Measurements from ENCODE around the gene PAK5. TPM values are rescaled to one million over a fixed set of nuclear protein-coding genes. Genes with fewer than 3 reads are reported as not detected.
A peak's percentile ranks its signal among the peaks of the same experiment; 100 is the strongest.

The PAK5 gene
- total and polyA plus RNA-seq, 2 donors (not counting 1 experiment from before 2014, with no cell fraction given), result not detected

- H3K27me3 ChIP-seq (replicated peaks in 1 of 4; ENCODE audit: control extremely low read depth in 1 of 4, control insufficient read depth in 3 of 4, insufficient read depth in 4 of 4, low read length in 3 of 4), result peaks cover 0 to 39% (median 19%) of the 10 kb centered on the region in 4 experiments
- DNase-seq (no peak), ATAC-seq (ENCODE audit: low read depth) (no peak)
- Mint-ChIP-seq H3K9me3 (ENCODE audit: insufficient read depth) (no peaks in the 10 kb centered on the region), H3K4me3 (no peak overlapping the region), H3K27ac (no peak overlapping the region), H3K4me1 (peaks cover 21% of the 10 kb centered on the region), H3K27me3 (peaks cover 60% of the 10 kb centered on the region)
- no peak overlapping the region for H3K4me2 ChIP-seq (replicated peaks; ENCODE audit: low read depth, low read length, poor library complexity, severe bottlenecking)
- 26% methylated on average over 4 of the region's 8 CpGs for WGBS (ENCODE audit: insufficient coverage)
- H3K9ac ChIP-seq (ENCODE audit: low read length), result no peak overlapping the region
- no peak overlapping the region for H2AFZ ChIP-seq (ENCODE audit: insufficient read depth, low read depth, low read length, poor library complexity, severe bottlenecking)
- no peaks in the 10 kb centered on the region for H3K79me2 ChIP-seq (ENCODE audit: control insufficient read depth, insufficient read depth, low read length)
- H3K27ac ChIP-seq (ENCODE audit: low read length in 2 of 2), result no peak overlapping the region
- H3K4me1 ChIP-seq (ENCODE audit: control insufficient read depth in 2 of 2, insufficient read depth in 2 of 2, low read length in 2 of 2), result peaks cover 17 to 28% of the 10 kb centered on the region in 2 donors
- TF ChIP-seq EZH2 (IDR thresholded peaks at IDR 0.05; ENCODE audit: borderline replicate concordance, insufficient read depth, low read depth, low read length, poor library complexity, severe bottlenecking), result no peak
- TF ChIP-seq CTCF (IDR thresholded peaks at IDR 0.05), result no peak
- ChIA-PET POLR2A (no interaction called here), CTCF (no interaction called here)
- intact Hi-C loops (cut with micrococcal nuclease), result no loop called here
- peak overlapping the region in 1 of 5 experiments; percentile 35 for H3K4me3 ChIP-seq (ENCODE audit: control extremely low read depth in 1 of 5, extremely low read depth in 1 of 5, insufficient read depth in 1 of 5, low read depth in 2 of 5, low read length in 4 of 5)
- H4K20me1 ChIP-seq (ENCODE audit: control insufficient read depth, insufficient read depth, low read length, poor library complexity, severe bottlenecking), result no peaks in the 10 kb centered on the region
- H3K36me3 ChIP-seq (replicated peaks in 1 of 2; ENCODE audit: control extremely low read depth in 1 of 2, control insufficient read depth in 1 of 2, extremely low read depth in 1 of 2, insufficient read depth in 2 of 2, low read length in 1 of 2), result no peaks in the 10 kb centered on the region
- peaks cover 0 to 7% (median 0%) of the 10 kb centered on the region in 3 donors for H3K9me3 ChIP-seq (ENCODE audit: control extremely low read depth in 1 of 3, control insufficient read depth in 2 of 3, insufficient read depth in 1 of 3, low read length in 2 of 3)
Observed at GRCh38 chr20:9517297-9518162, 321.3 kb downstream of the PAK5 start.

- H3K79me2 ChIP-seq (ENCODE audit: control insufficient read depth, insufficient read depth, low read length), result no peaks in the 10 kb centered on the region
- no peaks in the 10 kb centered on the region for H3K36me3 ChIP-seq (replicated peaks in 1 of 2; ENCODE audit: control extremely low read depth in 1 of 2, control insufficient read depth in 1 of 2, extremely low read depth in 1 of 2, insufficient read depth in 2 of 2, low read length in 1 of 2)
- H3K4me2 ChIP-seq (replicated peaks; ENCODE audit: low read depth, low read length, poor library complexity, severe bottlenecking), result peak overlapping the region; percentile 68
- POLR2A ChIA-PET, result no interaction called here
- CTCF ChIA-PET, result no interaction called here
- Mint-ChIP-seq H3K27me3 (peaks cover 68% of the 10 kb centered on the region), H3K4me3 (peak overlapping the region; percentile 60), H3K9me3 (ENCODE audit: insufficient read depth) (no peaks in the 10 kb centered on the region), H3K4me1 (peaks cover 26% of the 10 kb centered on the region), H3K27ac (no peak overlapping the region)
- peak overlapping the region; percentile 42 for H3K9ac ChIP-seq (ENCODE audit: low read length)
- H3K4me1 ChIP-seq (ENCODE audit: control insufficient read depth in 2 of 2, insufficient read depth in 2 of 2, low read length in 2 of 2), result peaks cover 23 to 33% of the 10 kb centered on the region in 2 donors
- H3K9me3 ChIP-seq (ENCODE audit: control extremely low read depth in 1 of 3, control insufficient read depth in 2 of 3, insufficient read depth in 1 of 3, low read length in 2 of 3), result peaks cover 0 to 7% (median 0%) of the 10 kb centered on the region in 3 donors
- no peak for TF ChIP-seq CTCF (IDR thresholded peaks at IDR 0.05)
- no peak for TF ChIP-seq EZH2 (IDR thresholded peaks at IDR 0.05; ENCODE audit: borderline replicate concordance, insufficient read depth, low read depth, low read length, poor library complexity, severe bottlenecking)
- no peaks in the 10 kb centered on the region for H4K20me1 ChIP-seq (ENCODE audit: control insufficient read depth, insufficient read depth, low read length, poor library complexity, severe bottlenecking)
- ATAC-seq (ENCODE audit: low read depth) (no peak), DNase-seq (peak; percentile 14)
- H2AFZ ChIP-seq (ENCODE audit: insufficient read depth, low read depth, low read length, poor library complexity, severe bottlenecking), result peak overlapping the region; percentile 17
- no peak overlapping the region for H3K27ac ChIP-seq (ENCODE audit: low read length in 2 of 2)
- intact Hi-C loops (cut with micrococcal nuclease), result no loop called here
- H3K4me3 ChIP-seq (ENCODE audit: control extremely low read depth in 1 of 5, extremely low read depth in 1 of 5, insufficient read depth in 1 of 5, low read depth in 2 of 5, low read length in 4 of 5), result peak overlapping the region; percentile 3 to 54 (median 30)
- H3K27me3 ChIP-seq (replicated peaks in 1 of 4; ENCODE audit: control extremely low read depth in 1 of 4, control insufficient read depth in 3 of 4, insufficient read depth in 4 of 4, low read length in 3 of 4), result peaks cover 0 to 39% (median 19%) of the 10 kb centered on the region in 4 experiments
- 5% methylated on average over 28 of the region's 28 CpGs for WGBS (ENCODE audit: insufficient coverage)
Observed at GRCh38 chr20:9516234-9516871, 322.5 kb downstream of the PAK5 start.

Measured in B cell (primary cell).